Ishikawa (cell line): ENCODE data around the gene FAM3D.

Experiments
- CREB1 ChIP-seq: IDR thresholded peaks from 2 replicates; pipeline ENCODE4 v1.6.1; 2012; ENCODE audit warnings: low read depth
- EP300 ChIP-seq: IDR thresholded peaks from 2 replicates; pipeline ENCODE4 v1.6.1; 2012; ENCODE audit warnings: borderline replicate concordance
- TAF1 ChIP-seq: IDR thresholded peaks from 2 replicates; pipeline ENCODE4 v1.6.1; 2012; ENCODE audit warnings: low read depth, mild to moderate bottlenecking
- TF ChIP-seq, protein P1 (sequence below): IDR thresholded peaks from 2 replicates; pipeline ENCODE4 v1.6.1; 2012; ENCODE audit warnings: low read depth, mild to moderate bottlenecking
- TF ChIP-seq, protein P2 (sequence below): IDR thresholded peaks from 2 replicates; pipeline ENCODE4 v1.6.1; 2012
- TF ChIP-seq, protein P3 (sequence below): IDR thresholded peaks from 2 replicates; pipeline ENCODE4 v1.6.1; 2012

DNA sequence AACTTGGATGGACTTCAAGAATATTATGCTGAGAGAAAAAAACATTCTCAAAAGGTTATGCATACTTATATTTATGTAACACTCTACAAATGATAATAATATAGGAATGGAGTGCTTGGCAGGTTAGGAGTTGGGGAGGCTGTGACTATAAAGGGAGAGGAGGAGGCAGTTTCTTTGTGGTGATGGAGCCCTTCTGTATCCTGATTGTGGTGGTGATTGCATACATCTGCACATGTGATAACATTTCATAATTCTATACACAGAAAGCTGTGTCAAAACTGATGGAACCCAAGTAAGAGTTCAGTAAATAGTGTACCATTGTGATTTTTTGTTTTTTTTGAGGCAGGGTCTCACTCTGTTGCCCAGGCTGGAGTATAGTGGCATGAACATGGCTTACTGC lies 31.7 kb upstream of the FAM3D start:
- TF ChIP-seq, protein P1, sequence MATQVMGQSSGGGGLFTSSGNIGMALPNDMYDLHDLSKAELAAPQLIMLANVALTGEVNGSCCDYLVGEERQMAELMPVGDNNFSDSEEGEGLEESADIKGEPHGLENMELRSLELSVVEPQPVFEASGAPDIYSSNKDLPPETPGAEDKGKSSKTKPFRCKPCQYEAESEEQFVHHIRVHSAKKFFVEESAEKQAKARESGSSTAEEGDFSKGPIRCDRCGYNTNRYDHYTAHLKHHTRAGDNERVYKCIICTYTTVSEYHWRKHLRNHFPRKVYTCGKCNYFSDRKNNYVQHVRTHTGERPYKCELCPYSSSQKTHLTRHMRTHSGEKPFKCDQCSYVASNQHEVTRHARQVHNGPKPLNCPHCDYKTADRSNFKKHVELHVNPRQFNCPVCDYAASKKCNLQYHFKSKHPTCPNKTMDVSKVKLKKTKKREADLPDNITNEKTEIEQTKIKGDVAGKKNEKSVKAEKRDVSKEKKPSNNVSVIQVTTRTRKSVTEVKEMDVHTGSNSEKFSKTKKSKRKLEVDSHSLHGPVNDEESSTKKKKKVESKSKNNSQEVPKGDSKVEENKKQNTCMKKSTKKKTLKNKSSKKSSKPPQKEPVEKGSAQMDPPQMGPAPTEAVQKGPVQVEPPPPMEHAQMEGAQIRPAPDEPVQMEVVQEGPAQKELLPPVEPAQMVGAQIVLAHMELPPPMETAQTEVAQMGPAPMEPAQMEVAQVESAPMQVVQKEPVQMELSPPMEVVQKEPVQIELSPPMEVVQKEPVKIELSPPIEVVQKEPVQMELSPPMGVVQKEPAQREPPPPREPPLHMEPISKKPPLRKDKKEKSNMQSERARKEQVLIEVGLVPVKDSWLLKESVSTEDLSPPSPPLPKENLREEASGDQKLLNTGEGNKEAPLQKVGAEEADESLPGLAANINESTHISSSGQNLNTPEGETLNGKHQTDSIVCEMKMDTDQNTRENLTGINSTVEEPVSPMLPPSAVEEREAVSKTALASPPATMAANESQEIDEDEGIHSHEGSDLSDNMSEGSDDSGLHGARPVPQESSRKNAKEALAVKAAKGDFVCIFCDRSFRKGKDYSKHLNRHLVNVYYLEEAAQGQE: no peak
- TF ChIP-seq, protein P2, sequence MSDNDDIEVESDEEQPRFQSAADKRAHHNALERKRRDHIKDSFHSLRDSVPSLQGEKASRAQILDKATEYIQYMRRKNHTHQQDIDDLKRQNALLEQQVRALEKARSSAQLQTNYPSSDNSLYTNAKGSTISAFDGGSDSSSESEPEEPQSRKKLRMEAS: no peak
- TF ChIP-seq, protein P3, sequence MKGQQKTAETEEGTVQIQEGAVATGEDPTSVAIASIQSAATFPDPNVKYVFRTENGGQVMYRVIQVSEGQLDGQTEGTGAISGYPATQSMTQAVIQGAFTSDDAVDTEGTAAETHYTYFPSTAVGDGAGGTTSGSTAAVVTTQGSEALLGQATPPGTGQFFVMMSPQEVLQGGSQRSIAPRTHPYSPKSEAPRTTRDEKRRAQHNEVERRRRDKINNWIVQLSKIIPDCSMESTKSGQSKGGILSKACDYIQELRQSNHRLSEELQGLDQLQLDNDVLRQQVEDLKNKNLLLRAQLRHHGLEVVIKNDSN: no peak
- no peak for TF ChIP-seq EP300
- no peak for TF ChIP-seq TAF1
- no peak for TF ChIP-seq CREB1
